B cell (primary cell): ENCODE data around the gene CD247. TPM values are rescaled to one million over a fixed set of nuclear protein-coding genes. Genes with fewer than 3 reads are reported as not detected.

Experiments used
- ATAC-seq: fragments of 200-7000 bp; cut with Tn5 transposase; one replicate; pipeline ENCODE4 v1.10.0; 2021; ENCODE audit warnings: low read depth, mild to moderate bottlenecking, moderate number of reproducible peaks, moderate library complexity
- CTCF ChIA-PET: fragments of 350-600 bp; sonication (Branson Sonifier 250); formaldehyde crosslinking; loops from one replicate; lab custom pipeline; 2021; ENCODE audit warnings: antibody characterized with exemption, inconsistent platforms; lab: Charles Lee
- POLR2A ChIA-PET: fragments of 350-600 bp; sonication (Branson Sonifier 250); formaldehyde crosslinking; loops from one replicate; lab custom pipeline; 2021; ENCODE audit warnings: antibody characterized with exemption; lab: Charles Lee
- DNase-seq: peaks from one replicate; pipeline ENCODE4 v3.0.0; 2013
- H2AFZ ChIP-seq: 2 replicates; pipeline ENCODE4 v1.6.1; 2012; ENCODE audit warnings: mild to moderate bottlenecking, low read depth, low read length; ENCODE audit not compliant: insufficient read depth, poor library complexity, severe bottlenecking
- H3K27ac ChIP-seq, 2 donors: 1 replicate in 1 of 2; 2 replicates in 1 of 2; pipeline ENCODE4 v1.5.1; 2012 to 2013; ENCODE audit warnings: low read length in 2 of 2, mild to moderate bottlenecking in 2 of 2, moderate library complexity in 1 of 2
- H3K27me3 ChIP-seq, 4 experiments: fragments of 200-600 bp in 1 of 4; sonication (generic) in 1 of 4; replicated peaks in 1 of 4; 1 replicate in 2 of 4; 2 replicates in 2 of 4; pipeline versions ENCODE4 v1.6.1 to v1.7.0; 2013 to 2016; ENCODE audit warnings: low read length in 3 of 4, mild to moderate bottlenecking in 2 of 4, mixed read lengths in 1 of 4, moderate library complexity in 1 of 4; ENCODE audit not compliant: insufficient read depth in 4 of 4, control insufficient read depth in 3 of 4; ENCODE audit errors: control extremely low read depth in 1 of 4
- H3K36me3 ChIP-seq, 2 experiments: replicated peaks in 1 of 2; 1 replicate in 1 of 2; 2 replicates in 1 of 2; pipeline versions ENCODE4 v1.6.1 to v1.7.1; 2013; ENCODE audit warnings: low read length in 1 of 2; ENCODE audit not compliant: insufficient read depth in 2 of 2, control insufficient read depth in 1 of 2; ENCODE audit errors: control extremely low read depth in 1 of 2, extremely low read depth in 1 of 2
- H3K4me1 ChIP-seq, 2 donors: fragments of 200-600 bp in 1 of 2; sonication (generic) in 1 of 2; 1 replicate in 1 of 2; 2 replicates in 1 of 2; pipeline versions ENCODE4 v1.5.1 to v1.6.1; 2013 to 2017; ENCODE audit warnings: low read length in 2 of 2; ENCODE audit not compliant: control insufficient read depth in 2 of 2, insufficient read depth in 2 of 2
- H3K4me2 ChIP-seq: replicated peaks from 2 replicates; pipeline ENCODE3; 2012; ENCODE audit warnings: mild to moderate bottlenecking, low read depth, low read length; ENCODE audit not compliant: poor library complexity, severe bottlenecking
- H3K4me3 ChIP-seq, 5 experiments: fragments of 200-600 bp in 1 of 5; sonication (generic) in 1 of 5; 1 replicate in 3 of 5; 2 replicates in 2 of 5; pipeline versions ENCODE4 v1.5.1 to v1.7.0; 2011 to 2016; ENCODE audit warnings: low read length in 4 of 5, mild to moderate bottlenecking in 4 of 5, low read depth in 2 of 5, control low read depth in 1 of 5, moderate library complexity in 1 of 5; ENCODE audit not compliant: insufficient read depth in 1 of 5; ENCODE audit errors: control extremely low read depth in 1 of 5, extremely low read depth in 1 of 5
- H3K79me2 ChIP-seq: fragments of 200-600 bp; sonication (generic); one replicate; pipeline ENCODE4 v1.6.0; 2016; ENCODE audit warnings: low read length; ENCODE audit not compliant: control insufficient read depth, insufficient read depth
- H3K9ac ChIP-seq: fragments of 200-600 bp; sonication (generic); 2 replicates; pipeline ENCODE4 v1.6.1; 2017; ENCODE audit warnings: mild to moderate bottlenecking, low read length, moderate library complexity
- H3K9me3 ChIP-seq, 3 donors: one replicate each; pipeline versions ENCODE4 v1.6.1 to v1.7.1; 2013; ENCODE audit warnings: low read length in 2 of 3; ENCODE audit not compliant: control insufficient read depth in 2 of 3, insufficient read depth in 1 of 3; ENCODE audit errors: control extremely low read depth in 1 of 3
- H4K20me1 ChIP-seq: 2 replicates; pipeline ENCODE4 v1.6.0; 2012; ENCODE audit warnings: mild to moderate bottlenecking, low read length; ENCODE audit not compliant: insufficient read depth, control insufficient read depth, poor library complexity, severe bottlenecking
- H3K27ac Mint-ChIP-seq: one replicate; pipeline ENCODE4 v1.8.0; 2021; ENCODE audit warnings: mixed read lengths
- H3K27me3 Mint-ChIP-seq: one replicate; pipeline ENCODE4 v1.8.0; 2021; ENCODE audit warnings: mixed read lengths
- H3K4me1 Mint-ChIP-seq: one replicate; pipeline ENCODE4 v1.8.0; 2021; ENCODE audit warnings: mixed read lengths
- H3K4me3 Mint-ChIP-seq: one replicate; pipeline ENCODE4 v1.8.0; 2021; ENCODE audit warnings: mixed read lengths
- H3K9me3 Mint-ChIP-seq: one replicate; pipeline ENCODE4 v1.8.0; 2022; ENCODE audit warnings: mixed read lengths; ENCODE audit not compliant: insufficient read depth
- EZH2 ChIP-seq: IDR thresholded peaks from 2 replicates; pipeline ENCODE4 v1.6.1; 2012; ENCODE audit warnings: borderline replicate concordance, low read depth, mild to moderate bottlenecking, moderate library complexity, low read length; ENCODE audit not compliant: insufficient read depth, poor library complexity, severe bottlenecking
- WGBS: methylation state at CpG from one replicate; pipeline ENCODE4 v1.1.5; 2013; ENCODE audit warnings: missing lambda C conversion rate; ENCODE audit not compliant: insufficient coverage; 5-methylcytosine and 5-hydroxymethylcytosine counted together
- intact Hi-C: fragments of 100-400 bp; cut with micrococcal nuclease; formaldehyde crosslinking; loops from one replicate; pipeline ENCODE4 v1.10.0; 2022
- polyA plus RNA-seq: library from polyadenylated mRNA; depleted of rRNA; stranded (reverse); fragments of >200 nt; gene quantifications from 2 replicates; pipeline ENCODE4 v1.2.3, GENCODE V29; 2012
- total RNA-seq, 2 donors: library from RNA; stranded (reverse); fragments of 120-200 nt in 1 of 2; gene quantifications; 1 replicate in 1 of 2; 2 replicates in 1 of 2; pipeline versions ENCODE4 v1.2.3 to v1.2.4, GENCODE V29; 2013 to 2022
- TF ChIP-seq, protein P1 (sequence below): fragments of 200-600 bp; IDR thresholded peaks from one replicate; pipeline ENCODE4 v1.8.0; 2022; ENCODE audit warnings: antibody characterized with exemption, mild to moderate bottlenecking

Gene CD247
- total and polyA plus RNA-seq, 2 donors (not counting 1 experiment from before 2014, with no cell fraction given): 2.5 to 10.8 TPM

DNA sequence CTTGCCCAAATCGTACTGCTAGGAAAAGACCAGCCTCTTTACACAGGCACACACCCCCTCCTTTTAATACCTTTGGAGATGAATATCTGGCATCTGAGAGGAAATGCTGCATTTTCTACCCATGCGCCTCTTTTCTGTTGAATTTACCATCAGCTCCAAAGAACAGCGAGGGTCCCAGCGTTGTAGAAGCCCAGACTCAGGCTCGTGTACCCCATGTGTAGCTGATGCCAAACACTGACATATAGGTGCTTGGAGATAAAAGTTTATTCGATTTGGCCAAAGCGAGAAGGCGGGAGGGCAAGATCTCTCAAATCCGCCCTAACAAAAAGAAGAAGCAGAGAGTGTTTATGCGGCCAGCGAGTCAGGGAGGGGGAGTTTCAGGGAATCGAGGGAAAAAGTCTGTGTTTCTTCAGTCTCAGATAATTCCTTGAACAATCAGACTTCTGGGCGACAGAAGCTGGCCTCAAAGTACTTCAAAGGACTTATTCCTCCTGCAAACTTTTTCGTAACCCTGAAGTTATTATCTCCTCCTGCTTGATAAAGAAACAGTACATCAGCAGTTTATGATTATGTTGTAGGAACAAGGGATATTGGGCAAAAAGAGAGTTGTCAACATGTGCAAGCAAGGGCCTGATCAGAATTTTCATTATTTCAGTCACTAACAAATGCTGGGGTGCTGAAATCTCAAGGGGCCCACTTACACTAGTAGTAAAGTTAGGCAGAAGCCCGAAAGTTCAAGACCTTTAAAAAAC, 35.9 kb upstream of the CD247 start:
- DNase-seq (no peak), ATAC-seq (peak; percentile 5)
- intact Hi-C loops: loop anchor here (5.0 to 10.0 kb wide), 4 partner anchors 48 to 639 kb away; partner anchors contain the start of genes DCAF6 and MPC2
- Histone ChIP-seq H3K4me2 (peak overlapping the region; percentile 87), H2AFZ (peak overlapping the region; percentile 90), H3K4me1 (peaks cover 10 to 23% of the 10 kb centered on the region in 2 donors), H3K9ac (peak overlapping the region; percentile 74), H4K20me1 (no peaks in the 10 kb centered on the region), H3K36me3 (no peaks in the 10 kb centered on the region), H3K79me2 (no peaks in the 10 kb centered on the region), H3K27ac (no peak overlapping the region), H3K9me3 (no peaks in the 10 kb centered on the region), H3K4me3 (peak overlapping the region; percentile 56 to 82 (median 68)), H3K27me3 (no peaks in the 10 kb centered on the region)
- Mint-ChIP-seq H3K27me3 (no peaks in the 10 kb centered on the region), H3K9me3 (no peaks in the 10 kb centered on the region), H3K27ac (peak overlapping the region; percentile 82), H3K4me1 (peaks cover 23% of the 10 kb centered on the region), H3K4me3 (peak overlapping the region; percentile 96)
- CTCF ChIA-PET: interaction anchor here (0.5 to 5.2 kb wide), 14 partner anchors 11 to 490 kb away, joined by 3 to 40 read pairs (median 4); no protein-coding TSS in a partner anchor
- no peak for TF ChIP-seq EZH2
- TF ChIP-seq, protein P1, sequence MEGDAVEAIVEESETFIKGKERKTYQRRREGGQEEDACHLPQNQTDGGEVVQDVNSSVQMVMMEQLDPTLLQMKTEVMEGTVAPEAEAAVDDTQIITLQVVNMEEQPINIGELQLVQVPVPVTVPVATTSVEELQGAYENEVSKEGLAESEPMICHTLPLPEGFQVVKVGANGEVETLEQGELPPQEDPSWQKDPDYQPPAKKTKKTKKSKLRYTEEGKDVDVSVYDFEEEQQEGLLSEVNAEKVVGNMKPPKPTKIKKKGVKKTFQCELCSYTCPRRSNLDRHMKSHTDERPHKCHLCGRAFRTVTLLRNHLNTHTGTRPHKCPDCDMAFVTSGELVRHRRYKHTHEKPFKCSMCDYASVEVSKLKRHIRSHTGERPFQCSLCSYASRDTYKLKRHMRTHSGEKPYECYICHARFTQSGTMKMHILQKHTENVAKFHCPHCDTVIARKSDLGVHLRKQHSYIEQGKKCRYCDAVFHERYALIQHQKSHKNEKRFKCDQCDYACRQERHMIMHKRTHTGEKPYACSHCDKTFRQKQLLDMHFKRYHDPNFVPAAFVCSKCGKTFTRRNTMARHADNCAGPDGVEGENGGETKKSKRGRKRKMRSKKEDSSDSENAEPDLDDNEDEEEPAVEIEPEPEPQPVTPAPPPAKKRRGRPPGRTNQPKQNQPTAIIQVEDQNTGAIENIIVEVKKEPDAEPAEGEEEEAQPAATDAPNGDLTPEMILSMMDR: no peak
- POLR2A ChIA-PET: interaction anchor here (0.6 to 1.3 kb wide), 6 partner anchors 46 to 163 kb away, joined by 3 read pairs; no protein-coding TSS in a partner anchor
- 8% methylated on average over 7 of the region's 15 CpGs for WGBS
